NT2/D1 (cell line): ENCODE data around the gene ASB7.

Experiments used
- SUZ12 ChIP-seq: IDR thresholded peaks from 2 replicates; pipeline ENCODE4 v1.6.1; 2011; ENCODE audit not compliant: insufficient read length, insufficient read depth; ENCODE audit errors: extremely low read depth
- ZNF274 ChIP-seq: IDR thresholded peaks from 2 replicates; pipeline ENCODE4 v1.6.1; 2011; ENCODE audit warnings: mild to moderate bottlenecking, low read depth, low read length

GRCh38 chr15:100614918-100615317, 12.5 kb downstream of the ASB7 start:
- TF ChIP-seq ZNF274: no peak
- TF ChIP-seq SUZ12: no peak
